Lower leg skin (tissue), 4 donors: Measurements from ENCODE around the gene DDO. TPM values are rescaled to one million over a fixed set of nuclear protein-coding genes. Genes with fewer than 3 reads are reported as not detected.

Source experiments
- DNase-seq, 2 donors: peaks; one replicate each; pipeline ENCODE4 v3.0.0-alpha.2; 2019; ENCODE audit warnings: low spot score in 2 of 2
- H3K4me3 ChIP-seq: fragments of 200-600 bp; sonication (generic); 2 replicates; pipeline ENCODE4 v1.5.1; 2017; ENCODE audit warnings: mild to moderate bottlenecking, low read depth; ENCODE audit not compliant: poor library complexity, severe bottlenecking
- POLR2A ChIP-seq, 2 donors: fragments of 450-650 bp; IDR thresholded peaks; one replicate each; pipeline ENCODE4 v1.6.1; 2016 to 2017; ENCODE audit warnings: antibody characterized with exemption in 2 of 2, mild to moderate bottlenecking in 1 of 2, moderate library complexity in 1 of 2
- WGBS, 2 donors: methylation state at CpG; one replicate each; pipeline ENCODE4 v1.1.5; 2018; 5-methylcytosine and 5-hydroxymethylcytosine counted together
- intact Hi-C: fragments of 100-400 bp; cut with DNase I; formaldehyde crosslinking; loops from one replicate; pipeline ENCODE4 v1.15.0; 2023; ENCODE audit warnings: low total_unique reads
- total RNA-seq, 4 donors: library from RNA; depleted of rRNA; stranded (reverse); fragments of >200 nt; gene quantifications; one replicate each; pipeline ENCODE4 v1.1.0, GENCODE V29; 2016
- TF ChIP-seq, protein P1 (sequence below), 3 donors: fragments of 450-650 bp; IDR thresholded peaks; one replicate each; pipeline ENCODE4 v1.5.1; 2016; ENCODE audit warnings: antibody characterized with exemption in 3 of 3, mild to moderate bottlenecking in 3 of 3, moderate library complexity in 2 of 3

Gene DDO
- total RNA-seq, 4 donors from 2014 or later = 0.17 to 1.2 (median 0.91) TPM; not detected in 1

DNA sequence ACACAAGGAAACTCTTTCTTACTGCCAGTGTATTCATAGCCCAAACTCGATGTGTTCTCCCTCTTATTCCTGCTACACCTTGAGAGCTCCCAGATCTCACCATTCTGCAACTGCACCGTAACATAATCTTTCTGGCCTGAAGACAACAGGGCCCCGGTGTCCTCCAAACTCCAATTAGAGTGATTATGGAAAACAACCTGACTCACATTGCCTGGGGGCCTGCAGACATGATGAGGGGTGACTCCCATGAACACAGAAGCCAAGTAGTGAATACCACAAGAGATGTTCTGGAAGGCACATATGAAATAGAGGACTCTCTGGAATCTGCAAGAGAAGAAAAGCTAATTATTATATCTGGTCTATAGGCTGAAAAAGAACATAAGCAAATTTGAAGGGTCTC, 41.3 kb upstream of the DDO start:
- no peak overlapping the region for H3K4me3 ChIP-seq
- DNase-seq = no peak
- intact Hi-C loops = no loop called here
- WGBS, 2 donors = 61 to 72% methylated on average over 3 of the region's 3 CpGs
- TF ChIP-seq, protein P1, sequence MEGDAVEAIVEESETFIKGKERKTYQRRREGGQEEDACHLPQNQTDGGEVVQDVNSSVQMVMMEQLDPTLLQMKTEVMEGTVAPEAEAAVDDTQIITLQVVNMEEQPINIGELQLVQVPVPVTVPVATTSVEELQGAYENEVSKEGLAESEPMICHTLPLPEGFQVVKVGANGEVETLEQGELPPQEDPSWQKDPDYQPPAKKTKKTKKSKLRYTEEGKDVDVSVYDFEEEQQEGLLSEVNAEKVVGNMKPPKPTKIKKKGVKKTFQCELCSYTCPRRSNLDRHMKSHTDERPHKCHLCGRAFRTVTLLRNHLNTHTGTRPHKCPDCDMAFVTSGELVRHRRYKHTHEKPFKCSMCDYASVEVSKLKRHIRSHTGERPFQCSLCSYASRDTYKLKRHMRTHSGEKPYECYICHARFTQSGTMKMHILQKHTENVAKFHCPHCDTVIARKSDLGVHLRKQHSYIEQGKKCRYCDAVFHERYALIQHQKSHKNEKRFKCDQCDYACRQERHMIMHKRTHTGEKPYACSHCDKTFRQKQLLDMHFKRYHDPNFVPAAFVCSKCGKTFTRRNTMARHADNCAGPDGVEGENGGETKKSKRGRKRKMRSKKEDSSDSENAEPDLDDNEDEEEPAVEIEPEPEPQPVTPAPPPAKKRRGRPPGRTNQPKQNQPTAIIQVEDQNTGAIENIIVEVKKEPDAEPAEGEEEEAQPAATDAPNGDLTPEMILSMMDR (IDR thresholded peaks at IDR 0.05) = no peak
- TF ChIP-seq POLR2A (IDR thresholded peaks at IDR 0.05) = no peak

DNA sequence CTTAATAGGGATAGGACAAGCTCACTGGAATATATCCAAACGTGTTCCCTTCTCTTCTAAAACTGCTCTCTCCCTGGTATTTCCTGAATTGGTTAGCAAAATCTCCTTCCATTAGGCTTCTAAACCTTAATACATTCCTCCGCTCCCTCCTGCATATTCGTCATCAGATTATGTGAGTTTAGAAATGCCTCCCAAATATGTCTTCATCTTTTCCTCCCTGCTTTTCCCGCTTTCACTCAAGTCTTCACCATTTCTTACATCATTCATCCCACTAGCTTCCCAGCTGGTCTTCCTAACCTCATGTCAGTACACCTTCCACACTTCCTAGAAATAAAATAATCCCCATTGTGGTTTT, 34.1 kb upstream of the DDO start:
- WGBS, 2 donors = 76 to 77% methylated on average over 4 of the region's 4 CpGs
- no peak for TF ChIP-seq POLR2A (IDR thresholded peaks at IDR 0.05)
- TF ChIP-seq, protein P1 (IDR thresholded peaks at IDR 0.05) = no peak
- DNase-seq = no peak
- intact Hi-C loops = no loop called here
- no peak overlapping the region for H3K4me3 ChIP-seq

DNA sequence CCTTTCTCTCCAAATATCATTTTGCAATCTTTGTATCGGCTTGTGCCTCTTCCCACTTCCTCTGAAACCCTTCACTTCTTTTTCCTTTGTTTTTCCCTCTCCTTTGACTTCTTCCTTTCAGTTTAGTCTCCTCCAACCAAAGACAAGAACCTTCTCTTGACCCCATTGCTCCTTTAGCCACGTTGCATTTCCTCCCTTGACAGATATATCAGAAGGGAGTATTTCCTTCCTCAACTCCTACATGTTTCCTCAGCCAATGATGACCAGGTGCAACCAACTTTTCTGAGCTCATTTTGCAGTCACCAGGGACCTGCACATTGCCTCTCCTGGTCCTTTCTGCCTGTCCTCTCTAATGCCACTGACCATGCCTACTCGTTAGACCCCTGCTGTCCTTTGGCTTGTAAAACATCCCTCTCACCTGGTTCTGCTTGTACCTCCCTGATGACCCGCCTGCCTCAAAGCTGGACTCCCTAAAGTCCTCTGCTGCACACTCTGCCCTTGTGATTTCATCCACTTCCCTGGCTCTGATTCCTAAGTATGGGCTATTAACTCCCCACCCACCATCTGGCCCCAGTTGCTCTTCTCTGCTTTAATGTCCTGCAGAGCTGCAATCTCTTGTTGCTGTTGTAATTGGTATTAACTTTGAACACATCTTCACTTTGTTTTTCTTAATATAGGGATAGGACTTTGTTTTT, 33.6 kb upstream of the DDO start:
- 55 to 58% methylated on average over 4 of the region's 4 CpGs for WGBS, 2 donors
- DNase-seq = no peak
- intact Hi-C loops = no loop called here
- H3K4me3 ChIP-seq = no peak overlapping the region
- TF ChIP-seq, protein P1 (IDR thresholded peaks at IDR 0.05) = no peak
- no peak for TF ChIP-seq POLR2A (IDR thresholded peaks at IDR 0.05)

DNA sequence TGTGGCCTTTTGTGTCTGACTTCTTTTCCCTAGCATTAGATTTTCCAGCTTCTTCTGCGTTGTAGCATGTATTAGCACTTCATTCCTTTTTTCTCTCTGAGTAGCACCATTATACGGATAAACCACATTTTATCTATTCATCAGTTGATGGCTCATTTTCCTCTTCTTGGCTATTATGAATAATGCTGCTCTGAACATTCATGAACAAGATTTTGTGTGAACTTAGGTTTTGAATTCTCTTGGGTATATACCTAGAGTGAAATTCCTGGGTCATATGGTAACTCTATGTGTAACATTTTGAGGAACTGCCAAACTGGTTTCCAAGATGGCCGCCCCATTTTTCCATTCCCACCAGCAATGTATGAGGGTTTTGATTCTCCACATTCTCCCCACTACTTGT, 32.4 kb upstream of the DDO start:
- TF ChIP-seq, protein P1 (IDR thresholded peaks at IDR 0.05) = no peak
- TF ChIP-seq POLR2A (IDR thresholded peaks at IDR 0.05) = no peak
- WGBS, 2 donors = 90 to 92% methylated on average over 3 of the region's 3 CpGs
- no peak for DNase-seq
- H3K4me3 ChIP-seq = no peak overlapping the region
- intact Hi-C loops = no loop called here

DNA sequence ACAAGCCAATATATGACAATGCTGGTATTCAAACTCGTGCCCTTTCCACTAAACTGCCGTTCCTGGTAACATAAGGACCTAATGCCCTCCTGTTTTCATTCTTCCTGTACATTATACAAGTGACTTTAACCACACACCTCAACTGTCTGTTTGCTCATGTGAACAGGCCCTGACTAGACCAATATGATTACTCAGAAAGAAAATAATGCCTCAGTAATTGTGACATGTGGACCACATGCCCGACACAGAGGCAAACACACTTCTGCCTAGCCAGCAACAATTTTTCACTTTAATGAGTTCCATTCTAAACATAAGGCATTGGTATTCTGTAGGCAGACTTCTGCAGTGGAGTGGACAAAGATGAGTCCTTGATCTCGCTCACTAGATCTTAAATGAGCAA, 31.0 kb upstream of the DDO start:
- no peak overlapping the region for H3K4me3 ChIP-seq
- 53 to 68% methylated on average over 4 of the region's 4 CpGs for WGBS, 2 donors
- DNase-seq = no peak
- intact Hi-C loops = no loop called here
- TF ChIP-seq, protein P1 (IDR thresholded peaks at IDR 0.05) = no peak
- TF ChIP-seq POLR2A (IDR thresholded peaks at IDR 0.05) = no peak

DNA sequence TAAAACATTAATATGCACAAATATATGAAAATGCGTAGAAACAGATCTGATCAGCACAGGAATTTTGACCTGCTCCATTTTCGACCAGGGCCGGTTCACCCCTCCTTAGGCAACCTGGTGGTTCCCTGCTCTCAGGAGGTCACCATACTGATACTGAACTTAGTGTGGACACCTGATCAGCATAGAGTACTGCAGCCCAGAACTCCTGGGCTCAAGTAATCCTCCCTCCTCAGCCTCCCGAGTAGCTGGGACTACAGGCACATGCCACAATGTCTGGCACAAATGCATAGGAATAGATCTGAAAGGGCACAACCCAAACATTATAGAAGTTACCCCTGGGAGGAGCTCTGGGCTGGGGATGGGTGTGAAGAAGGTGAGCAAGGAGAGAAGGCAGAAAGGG, 24.7 kb upstream of the DDO start:
- intact Hi-C loops = no loop called here
- DNase-seq = no peak
- no peak overlapping the region for H3K4me3 ChIP-seq
- TF ChIP-seq, protein P1 (IDR thresholded peaks at IDR 0.05) = no peak
- no peak for TF ChIP-seq POLR2A (IDR thresholded peaks at IDR 0.05)
- WGBS, 2 donors = 70 to 75% methylated on average over 4 of the region's 4 CpGs
